Caco-2 (cell line): Measurements from ENCODE around the gene JARID2. TPM values are rescaled to one million over a fixed set of nuclear protein-coding genes. Genes with fewer than 3 reads are reported as not detected.

Source experiments
- BruUV-seq: library from RNA; stranded (reverse); fragments of 400-500 nt; replicated peaks from 2 replicates; lab custom pipeline; 2021; lab: Mats Ljungman, UMichigan
- CTCF ChIA-PET: fragments of 300-600 bp; sonication (Branson Sonifier 250); formaldehyde crosslinking; loops from one replicate; lab custom pipeline; 2022; ENCODE audit warnings: antibody characterized with exemption; lab: Charles Lee
- POLR2A ChIA-PET: fragments of 300-600 bp; sonication (Branson Sonifier 250); formaldehyde crosslinking; loops from one replicate; lab custom pipeline; 2022; ENCODE audit warnings: antibody characterized with exemption; lab: Charles Lee
- DNase-seq, 2 experiments: peaks; one replicate each; pipeline versions ENCODE4 v3.0.0 to v3.0.0-alpha.2; 2020 to 2022
- H3K27me3 ChIP-seq: replicated peaks from 2 replicates; pipeline ENCODE4 v1.6.0; 2011; ENCODE audit warnings: low read length; ENCODE audit not compliant: control insufficient read depth, insufficient read depth
- H3K36me3 ChIP-seq: 2 replicates; pipeline ENCODE4 v1.5.1; 2011; ENCODE audit warnings: low read length; ENCODE audit not compliant: control insufficient read depth, insufficient read depth
- H3K4me1 ChIP-seq: fragments of 250-450 bp; sonication (Bioruptor Pico); 2 replicates; pipeline ENCODE4 v1.5.1; 2020; ENCODE audit warnings: mild to moderate bottlenecking
- H3K4me3 ChIP-seq: 2 replicates; pipeline ENCODE4 v1.5.1; 2011; ENCODE audit warnings: low read depth, mild to moderate bottlenecking, control low read depth, low read length
- H3K9me3 ChIP-seq: fragments of 250-450 bp; sonication (Bioruptor Pico); 2 replicates; pipeline ENCODE4 v1.5.1; 2020; ENCODE audit warnings: mild to moderate bottlenecking, moderate library complexity
- H3K27ac Mint-ChIP-seq: one replicate; pipeline ENCODE4 v1.8.0; 2022; ENCODE audit warnings: mixed read lengths; ENCODE audit not compliant: unreplicated experiment
- H3K27me3 Mint-ChIP-seq: one replicate; pipeline ENCODE4 v1.8.0; 2022; ENCODE audit warnings: mixed read lengths; ENCODE audit not compliant: insufficient read depth, unreplicated experiment
- H3K36me3 Mint-ChIP-seq: one replicate; pipeline ENCODE4 v1.8.0; 2022; ENCODE audit warnings: mild to moderate bottlenecking, mixed read lengths; ENCODE audit not compliant: insufficient read depth, unreplicated experiment
- H3K4me1 Mint-ChIP-seq: one replicate; pipeline ENCODE4 v1.8.0; 2022; ENCODE audit warnings: low read depth, mixed read lengths; ENCODE audit not compliant: unreplicated experiment
- H3K4me3 Mint-ChIP-seq: one replicate; pipeline ENCODE4 v1.8.0; 2022; ENCODE audit warnings: mild to moderate bottlenecking, moderate library complexity, mixed read lengths; ENCODE audit not compliant: unreplicated experiment
- H3K9me3 Mint-ChIP-seq: one replicate; pipeline ENCODE4 v1.8.0; 2022; ENCODE audit warnings: mixed read lengths; ENCODE audit not compliant: unreplicated experiment
- intact Hi-C: fragments of 100-400 bp; cut with micrococcal nuclease; formaldehyde crosslinking; loops from one replicate; pipeline ENCODE4 v1.10.0; 2022; ENCODE audit not compliant: unreplicated experiment
- total RNA-seq: library from RNA; stranded (reverse); gene quantifications from 2 replicates; pipeline ENCODE4 v1.2.3, GENCODE V29; 2022
- TF ChIP-seq, protein P1 (sequence below), 2 experiments: fragments of 200-600 bp in 1 of 2; IDR thresholded peaks; 1 replicate in 1 of 2; 2 replicates in 1 of 2; pipeline versions ENCODE4 v1.5.1 to v1.8.0; 2011 to 2022; ENCODE audit warnings: antibody characterized with exemption in 1 of 2, control low read depth in 1 of 2, inconsistent platforms in 1 of 2, low read depth in 1 of 2, low read length in 1 of 2, mild to moderate bottlenecking in 1 of 2, moderate library complexity in 1 of 2; ENCODE audit not compliant: insufficient read depth in 1 of 2, severe bottlenecking in 1 of 2, unreplicated experiment in 1 of 2

The JARID2 gene
- total RNA-seq, 1 experiment from 2014 or later = 18.3 TPM

DNA sequence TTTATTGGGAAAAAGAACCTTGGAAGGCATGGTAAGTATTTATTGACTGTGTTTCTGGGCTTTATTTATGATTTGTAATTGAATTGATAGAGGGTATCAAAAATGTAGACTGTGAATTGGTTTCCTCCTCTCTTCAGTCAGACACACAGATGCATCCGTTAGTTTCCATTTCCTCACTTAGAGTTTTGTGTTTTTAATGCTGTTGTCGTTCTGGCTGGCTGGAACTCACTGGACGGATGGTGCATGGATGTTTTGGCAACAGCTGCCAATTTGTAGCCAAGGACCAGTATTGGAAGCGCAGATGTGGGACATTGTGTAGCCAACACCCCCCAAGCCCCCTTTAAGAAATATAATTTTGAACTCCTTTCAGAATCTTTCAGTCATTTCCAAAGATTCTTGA lies 134.5 kb downstream of the JARID2 start:
- Mint-ChIP-seq H3K4me3 (no peak overlapping the region), H3K36me3 (peaks cover 6% of the 10 kb centered on the region), H3K4me1 (peaks cover 7% of the 10 kb centered on the region), H3K9me3 (no peaks in the 10 kb centered on the region), H3K27me3 (no peaks in the 10 kb centered on the region), H3K27ac (no peak overlapping the region)
- Histone ChIP-seq H3K36me3 (no peaks in the 10 kb centered on the region), H3K4me3 (no peak overlapping the region), H3K27me3 (no peaks in the 10 kb centered on the region), H3K9me3 (no peaks in the 10 kb centered on the region), H3K4me1 (no peaks in the 10 kb centered on the region)
- intact Hi-C loops = no loop called here
- DNase-seq = no peak
- TF ChIP-seq, protein P1, sequence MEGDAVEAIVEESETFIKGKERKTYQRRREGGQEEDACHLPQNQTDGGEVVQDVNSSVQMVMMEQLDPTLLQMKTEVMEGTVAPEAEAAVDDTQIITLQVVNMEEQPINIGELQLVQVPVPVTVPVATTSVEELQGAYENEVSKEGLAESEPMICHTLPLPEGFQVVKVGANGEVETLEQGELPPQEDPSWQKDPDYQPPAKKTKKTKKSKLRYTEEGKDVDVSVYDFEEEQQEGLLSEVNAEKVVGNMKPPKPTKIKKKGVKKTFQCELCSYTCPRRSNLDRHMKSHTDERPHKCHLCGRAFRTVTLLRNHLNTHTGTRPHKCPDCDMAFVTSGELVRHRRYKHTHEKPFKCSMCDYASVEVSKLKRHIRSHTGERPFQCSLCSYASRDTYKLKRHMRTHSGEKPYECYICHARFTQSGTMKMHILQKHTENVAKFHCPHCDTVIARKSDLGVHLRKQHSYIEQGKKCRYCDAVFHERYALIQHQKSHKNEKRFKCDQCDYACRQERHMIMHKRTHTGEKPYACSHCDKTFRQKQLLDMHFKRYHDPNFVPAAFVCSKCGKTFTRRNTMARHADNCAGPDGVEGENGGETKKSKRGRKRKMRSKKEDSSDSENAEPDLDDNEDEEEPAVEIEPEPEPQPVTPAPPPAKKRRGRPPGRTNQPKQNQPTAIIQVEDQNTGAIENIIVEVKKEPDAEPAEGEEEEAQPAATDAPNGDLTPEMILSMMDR (IDR thresholded peaks at IDR 0.05; ENCODE audit: insufficient read depth in 1 of 2, low read depth in 1 of 2, low read length in 1 of 2, severe bottlenecking in 1 of 2, unreplicated experiment in 1 of 2) = no peak
- CTCF ChIA-PET = no interaction called here
- POLR2A ChIA-PET = no interaction called here
- BruUV-seq = no TSS peak

DNA sequence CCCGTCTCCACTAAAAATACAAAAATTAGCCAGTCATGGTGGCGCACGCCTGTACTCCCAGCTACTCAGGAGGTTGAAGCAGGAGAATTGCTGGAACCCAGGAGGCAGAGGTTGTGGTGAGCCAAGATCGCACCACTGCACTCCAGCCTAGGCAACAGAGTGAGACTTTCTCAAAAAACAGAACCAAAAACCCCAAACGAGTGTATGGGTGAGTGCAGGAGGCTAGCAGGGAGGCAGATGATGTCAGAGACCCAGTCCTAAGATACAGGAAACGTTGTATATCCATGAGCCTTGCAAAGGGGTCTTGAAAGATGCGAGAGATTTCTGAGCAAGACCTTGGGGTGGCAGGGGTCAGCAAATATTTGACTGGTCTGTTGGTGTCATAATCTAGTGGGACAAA lies 136.2 kb downstream of the JARID2 start:
- TF ChIP-seq, protein P1 (IDR thresholded peaks at IDR 0.05; ENCODE audit: insufficient read depth in 1 of 2, low read depth in 1 of 2, low read length in 1 of 2, severe bottlenecking in 1 of 2, unreplicated experiment in 1 of 2) = no peak
- Mint-ChIP-seq H3K4me3 (no peak overlapping the region), H3K27ac (no peak overlapping the region), H3K36me3 (peaks cover 6% of the 10 kb centered on the region), H3K4me1 (peaks cover 8% of the 10 kb centered on the region), H3K9me3 (no peaks in the 10 kb centered on the region), H3K27me3 (no peaks in the 10 kb centered on the region)
- no TSS peak for BruUV-seq
- H3K4me1 ChIP-seq = no peaks in the 10 kb centered on the region
- no peak for DNase-seq
- H3K27me3 ChIP-seq = no peaks in the 10 kb centered on the region
- no peaks in the 10 kb centered on the region for H3K36me3 ChIP-seq
- ChIA-PET CTCF (interaction anchor here (1.2 kb wide), 1 partner anchor 8 kb away, joined by 3 read pairs; no protein-coding TSS in a partner anchor), POLR2A (no interaction called here)
- H3K9me3 ChIP-seq = no peaks in the 10 kb centered on the region
- intact Hi-C loops = no loop called here
- H3K4me3 ChIP-seq = no peak overlapping the region

DNA sequence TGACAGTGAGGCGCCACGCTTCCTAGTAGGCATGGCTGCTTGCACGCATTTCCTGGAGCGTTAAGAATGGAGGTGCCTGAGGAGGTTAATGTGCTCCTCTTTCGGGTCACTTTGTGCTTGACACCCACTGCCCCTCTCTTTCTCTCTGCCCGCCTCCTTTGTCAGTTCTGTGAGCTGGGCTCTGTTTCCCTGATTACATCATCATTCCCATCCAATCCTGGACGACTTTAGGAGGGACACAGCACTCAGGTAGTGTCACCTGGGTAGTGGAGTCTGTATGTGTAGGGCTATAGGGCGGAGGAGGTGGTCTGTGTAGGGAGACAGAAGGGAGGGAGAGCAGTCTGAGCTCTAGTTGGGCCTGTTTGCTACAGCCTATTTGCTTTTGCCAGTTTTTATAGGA lies 136.8 kb downstream of the JARID2 start:
- no peaks in the 10 kb centered on the region for H3K9me3 ChIP-seq
- ChIA-PET POLR2A (no interaction called here), CTCF (no interaction called here)
- Mint-ChIP-seq H3K9me3 (no peaks in the 10 kb centered on the region), H3K36me3 (peaks cover 6% of the 10 kb centered on the region), H3K27ac (no peak overlapping the region), H3K4me1 (peaks cover 8% of the 10 kb centered on the region), H3K27me3 (no peaks in the 10 kb centered on the region), H3K4me3 (no peak overlapping the region)
- no peaks in the 10 kb centered on the region for H3K27me3 ChIP-seq
- TF ChIP-seq, protein P1 (IDR thresholded peaks at IDR 0.05; ENCODE audit: insufficient read depth in 1 of 2, low read depth in 1 of 2, low read length in 1 of 2, severe bottlenecking in 1 of 2, unreplicated experiment in 1 of 2) = no peak
- no peak for DNase-seq
- intact Hi-C loops = no loop called here
- no peaks in the 10 kb centered on the region for H3K36me3 ChIP-seq
- no TSS peak for BruUV-seq
- no peaks in the 10 kb centered on the region; the same call in 1 of the 2 replicates for H3K4me1 ChIP-seq
- no peak overlapping the region for H3K4me3 ChIP-seq
